Trophoblast cell (in vitro differentiated cells and primary cell): Measurements from ENCODE around the gene FAM13A.
"Not testable (repeated sequence)": the region's sequence is repeated elsewhere in the genome, so short reads cannot be mapped to it uniquely, and the experiment has no call there.

Experiments
- DNase-seq, 2 donors: peaks; one replicate each; pipeline ENCODE4 v3.0.0-alpha.2; 2016
- H2AFZ ChIP-seq: 2 replicates; pipeline ENCODE4 v1.6.1; 2013; ENCODE audit warnings: low read length, moderate library complexity, mild to moderate bottlenecking; ENCODE audit not compliant: insufficient read depth, poor library complexity
- H2AK5ac ChIP-seq: 2 replicates; pipeline ENCODE4 v1.6.1; 2013; ENCODE audit warnings: mild to moderate bottlenecking, low read length
- H2BK120ac ChIP-seq: 2 replicates; pipeline ENCODE4 v1.6.1; 2013; ENCODE audit warnings: low read length, mild to moderate bottlenecking, moderate library complexity; ENCODE audit not compliant: insufficient read depth, poor library complexity
- H2BK12ac ChIP-seq: 2 replicates; pipeline ENCODE4 v1.6.1; 2013; ENCODE audit warnings: mild to moderate bottlenecking, low read length, moderate library complexity
- H2BK5ac ChIP-seq: 2 replicates; pipeline ENCODE4 v1.6.1; 2013; ENCODE audit warnings: low read length, low read depth, moderate library complexity, mild to moderate bottlenecking; ENCODE audit not compliant: poor library complexity
- H3K14ac ChIP-seq: 2 replicates; pipeline ENCODE4 v1.6.1; 2013; ENCODE audit warnings: mild to moderate bottlenecking, low read length
- H3K18ac ChIP-seq: 2 replicates; pipeline ENCODE4 v1.6.1; 2013; ENCODE audit warnings: mild to moderate bottlenecking, low read length
- H3K23ac ChIP-seq: 2 replicates; pipeline ENCODE4 v1.6.1; 2013; ENCODE audit warnings: low read length
- H3K27ac ChIP-seq: 2 replicates; pipeline ENCODE4 v1.5.1; 2013; ENCODE audit warnings: low read depth, mild to moderate bottlenecking, inconsistent platforms, low read length, moderate library complexity
- H3K27me3 ChIP-seq: 2 replicates; pipeline ENCODE4 v1.6.1; 2013; ENCODE audit warnings: inconsistent platforms, mild to moderate bottlenecking, low read length, moderate library complexity; ENCODE audit not compliant: insufficient read depth
- H3K36me3 ChIP-seq, 2 experiments: 1 replicate in 1 of 2; 2 replicates in 1 of 2; pipeline ENCODE4 v1.6.1; 2013; ENCODE audit warnings: low read length in 2 of 2, mild to moderate bottlenecking in 2 of 2, moderate library complexity in 1 of 2; ENCODE audit not compliant: insufficient read depth in 2 of 2, control insufficient read depth in 1 of 2
- H3K4ac ChIP-seq: 2 replicates; pipeline ENCODE4 v1.6.1; 2013; ENCODE audit warnings: low read depth, mild to moderate bottlenecking, low read length, moderate library complexity
- H3K4me1 ChIP-seq, 2 experiments: 1 replicate in 1 of 2; 2 replicates in 1 of 2; pipeline ENCODE4 v1.6.1; 2013; ENCODE audit warnings: low read length in 2 of 2, mild to moderate bottlenecking in 2 of 2, moderate library complexity in 1 of 2; ENCODE audit not compliant: insufficient read depth in 2 of 2, control insufficient read depth in 1 of 2
- H3K4me2 ChIP-seq: 2 replicates; pipeline ENCODE4 v1.6.1; 2013; ENCODE audit warnings: inconsistent platforms, mild to moderate bottlenecking, low read length, moderate library complexity
- H3K4me3 ChIP-seq: 2 replicates; pipeline ENCODE4 v1.5.1; 2013; ENCODE audit warnings: mild to moderate bottlenecking, low read depth, low read length, inconsistent platforms
- H3K79me1 ChIP-seq: one replicate; pipeline ENCODE4 v1.6.1; 2013; ENCODE audit warnings: low read length
- H3K79me2 ChIP-seq: 2 replicates; pipeline ENCODE4 v1.6.1; 2013; ENCODE audit warnings: low read length, mild to moderate bottlenecking; ENCODE audit not compliant: control insufficient read depth, insufficient read depth, poor library complexity
- H3K9ac ChIP-seq: 2 replicates; pipeline ENCODE4 v1.6.1; 2013; ENCODE audit warnings: mild to moderate bottlenecking, low read length
- H3K9me3 ChIP-seq: 2 replicates; pipeline ENCODE4 v1.6.1; 2013; ENCODE audit warnings: low read depth, mild to moderate bottlenecking, control low read depth, inconsistent platforms, low read length; ENCODE audit not compliant: insufficient read depth
- H4K12ac ChIP-seq: 2 replicates; pipeline ENCODE4 v1.6.1; 2013; ENCODE audit warnings: low read depth, mild to moderate bottlenecking, low read length, moderate library complexity
- H4K8ac ChIP-seq: 2 replicates; pipeline ENCODE4 v1.6.1; 2013; ENCODE audit warnings: low read depth, mild to moderate bottlenecking, low read length, moderate library complexity
- H4K91ac ChIP-seq: one replicate; pipeline ENCODE4 v1.6.1; 2013; ENCODE audit warnings: low read depth, mild to moderate bottlenecking, low read length, moderate library complexity
- WGBS: extraction: QIAGEN DNeasy Blood & Tissue Kit; methylation state at CpG from one replicate; pipeline ENCODE4 v1.1.7; 2013; ENCODE audit warnings: missing lambda C conversion rate; ENCODE audit not compliant: insufficient read length, insufficient coverage; ENCODE audit errors: extremely low coverage; 5-methylcytosine and 5-hydroxymethylcytosine counted together

FAM13A gene

DNA sequence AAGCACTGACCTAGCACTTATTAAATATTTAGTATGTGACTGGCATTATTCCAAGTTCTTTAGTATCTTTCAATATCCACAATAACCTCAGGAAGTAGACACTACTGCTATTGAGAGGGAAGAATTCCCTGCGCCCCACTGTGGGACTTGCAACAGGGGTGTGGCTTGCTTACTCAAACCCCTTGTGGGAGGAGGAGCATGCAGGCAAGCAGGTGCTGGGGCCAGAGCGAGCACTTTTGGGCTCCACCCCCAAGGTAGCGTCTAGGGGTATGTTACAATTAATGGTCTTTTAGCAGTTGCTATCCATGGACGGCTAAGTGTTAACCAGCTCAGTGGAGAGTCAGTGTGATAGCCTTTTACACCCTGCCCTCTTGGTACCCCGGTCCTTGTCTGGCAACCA is 50.7 kb downstream of the FAM13A start:
- Histone ChIP-seq H2AFZ (no peak overlapping the region), H2BK120ac (no peak overlapping the region), H3K4me3 (no peak overlapping the region)

DNA sequence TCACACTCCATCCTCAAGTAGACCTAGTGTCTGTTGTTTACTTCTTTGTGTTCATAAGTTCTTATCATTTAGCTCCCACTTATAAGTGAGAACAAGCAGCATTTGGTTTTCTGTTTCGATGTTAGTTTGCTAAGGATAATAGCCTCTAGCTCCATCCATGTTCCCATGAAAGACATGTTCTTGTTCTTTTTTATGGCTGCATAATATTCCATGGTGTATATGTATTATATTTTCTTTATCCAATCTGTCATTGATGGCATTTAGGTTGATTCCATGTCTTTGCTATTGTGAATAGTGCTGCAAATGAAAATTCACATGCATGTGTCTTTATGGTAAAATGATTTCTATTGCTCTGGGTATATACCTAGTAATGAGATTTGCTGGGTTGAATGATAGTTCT is 51.9 kb downstream of the FAM13A start:
- not testable (repeated sequence) for H4K91ac ChIP-seq, H3K4me1 ChIP-seq, H3K14ac ChIP-seq, H3K4me2 ChIP-seq, H2BK12ac ChIP-seq, H3K4ac ChIP-seq, H3K9ac ChIP-seq, H3K79me1 ChIP-seq, H2BK5ac ChIP-seq, H3K36me3 ChIP-seq, H3K4me3 ChIP-seq, H3K27me3 ChIP-seq, H2AFZ ChIP-seq, H3K18ac ChIP-seq, H4K8ac ChIP-seq, H3K9me3 ChIP-seq, H3K23ac ChIP-seq, H2AK5ac ChIP-seq, H3K79me2 ChIP-seq, H2BK120ac ChIP-seq, H4K12ac ChIP-seq, H3K27ac ChIP-seq, DNase-seq
- no CpG with 5 or more reads among the region's 1 CpG for WGBS

More for the DNA sequence above, 50.7 kb downstream of the FAM13A start:
- no peak overlapping the region for H3K4me2 ChIP-seq
- no peaks in the 10 kb centered on the region for H3K27me3 ChIP-seq
- no peak overlapping the region for H2BK5ac ChIP-seq
- no peak for DNase-seq
- H3K4ac ChIP-seq, result no peak overlapping the region
- H3K36me3 ChIP-seq, result peaks cover 0 to 3% of the 10 kb centered on the region in 2 experiments
- H3K79me2 ChIP-seq, result no peaks in the 10 kb centered on the region
- no peak overlapping the region for H4K91ac ChIP-seq
- H3K14ac ChIP-seq, result no peak overlapping the region
- H4K12ac ChIP-seq, result no peak overlapping the region
- H3K9ac ChIP-seq, result no peak overlapping the region
- no peak overlapping the region for H2AK5ac ChIP-seq
- WGBS, result no CpG with 5 or more reads among the region's 5 CpGs
- no peak overlapping the region for H3K23ac ChIP-seq
- no peaks in the 10 kb centered on the region for H3K4me1 ChIP-seq
- H3K9me3 ChIP-seq, result no peaks in the 10 kb centered on the region
- no peak overlapping the region for H3K27ac ChIP-seq
- H3K79me1 ChIP-seq, result no peaks in the 10 kb centered on the region
- no peak overlapping the region for H4K8ac ChIP-seq
- H2BK12ac ChIP-seq, result no peak overlapping the region
- no peak overlapping the region for H3K18ac ChIP-seq

DNA sequence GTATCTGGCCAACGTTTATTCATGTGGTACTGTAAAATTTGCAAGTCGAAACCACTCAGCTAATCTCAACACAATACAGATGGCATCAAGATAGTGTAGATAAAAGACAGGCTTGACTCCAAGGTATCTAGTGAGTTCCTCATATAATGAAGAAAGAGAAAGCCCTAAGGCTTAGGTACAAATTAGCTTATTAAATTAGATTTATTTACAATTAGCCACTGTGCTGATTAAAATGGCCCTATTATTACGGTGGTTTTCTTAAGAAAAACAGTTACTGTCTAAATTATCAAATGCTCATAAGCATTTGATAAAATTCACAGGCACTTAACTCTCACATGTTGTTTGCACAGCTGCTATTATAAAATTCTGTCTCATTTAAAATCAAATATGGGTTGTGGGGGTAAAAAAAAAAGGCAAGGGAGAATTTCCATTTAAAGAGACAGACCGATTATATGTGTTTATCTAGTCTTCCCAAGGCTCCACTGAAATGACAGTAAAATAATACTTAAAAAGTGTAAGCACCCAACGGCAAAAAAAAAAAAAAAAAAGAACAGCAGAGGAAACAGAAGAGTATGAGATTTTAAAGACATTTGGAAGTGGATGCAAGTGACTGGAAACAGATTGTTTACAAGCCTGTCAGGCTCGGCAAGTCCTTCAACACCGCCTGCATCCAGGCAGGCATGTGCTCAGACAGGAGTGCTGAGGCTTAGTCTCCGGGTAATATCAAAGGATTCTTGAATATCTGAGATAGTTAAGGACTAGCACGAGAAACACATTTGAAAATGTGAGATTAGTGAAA is 55.1 kb downstream of the FAM13A start:
- Histone ChIP-seq H2AFZ (no peak overlapping the region), H3K4ac (no peak overlapping the region), H4K12ac (no peak overlapping the region), H3K14ac (no peak overlapping the region), H2BK120ac (no peak overlapping the region), H3K27me3 (no peaks in the 10 kb centered on the region), H3K36me3 (peaks cover 0 to 3% of the 10 kb centered on the region in 2 experiments), H2BK12ac (no peak overlapping the region), H3K9ac (no peak overlapping the region), H3K9me3 (no peaks in the 10 kb centered on the region), H3K18ac (no peak overlapping the region), H3K79me1 (no peaks in the 10 kb centered on the region), H3K27ac (no peak overlapping the region), H4K8ac (no peak overlapping the region), H3K4me3 (no peak overlapping the region), H3K4me2 (no peak overlapping the region), H3K23ac (no peak overlapping the region), H3K79me2 (no peaks in the 10 kb centered on the region), H4K91ac (no peak overlapping the region), H2AK5ac (no peak overlapping the region), H2BK5ac (no peak overlapping the region), H3K4me1 (no peaks in the 10 kb centered on the region)
- WGBS, result no CpG with 5 or more reads among the region's 9 CpGs
- DNase-seq, result peak; percentile 42 to 78

DNA sequence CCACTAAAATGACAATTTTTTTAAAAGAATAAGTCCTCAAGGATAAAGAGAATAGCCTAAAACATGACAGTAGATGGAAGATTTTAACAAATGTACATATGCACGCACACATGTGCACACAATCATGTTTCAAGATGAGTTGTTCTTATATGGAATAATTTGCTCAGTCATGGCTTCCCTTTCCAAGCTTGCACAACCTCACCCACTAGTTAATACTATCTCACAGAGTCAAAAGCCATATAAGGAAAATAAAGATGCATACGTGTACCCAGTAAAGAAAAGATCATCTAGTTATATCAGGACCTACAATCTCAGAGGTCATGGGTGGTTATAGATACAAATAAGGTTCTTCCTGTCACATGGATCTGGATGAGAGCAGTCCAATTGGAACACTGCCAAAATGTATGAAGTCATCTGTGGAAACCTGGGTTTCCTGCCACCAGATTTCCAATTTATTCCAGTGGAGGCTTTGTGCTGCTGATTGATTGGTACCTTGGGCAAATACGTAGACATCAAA is 56.1 kb downstream of the FAM13A start:
- Histone ChIP-seq H4K91ac (no peak overlapping the region), H2BK12ac (no peak overlapping the region), H3K4me2 (no peak overlapping the region), H3K4ac (no peak overlapping the region), H3K36me3 (no peaks in the 10 kb centered on the region), H3K9ac (no peak overlapping the region), H2BK120ac (no peak overlapping the region), H3K27ac (no peak overlapping the region), H2BK5ac (no peak overlapping the region), H3K27me3 (no peaks in the 10 kb centered on the region), H4K8ac (no peak overlapping the region), H3K4me3 (no peak overlapping the region), H3K14ac (no peak overlapping the region), H3K9me3 (no peaks in the 10 kb centered on the region), H3K79me1 (no peaks in the 10 kb centered on the region), H3K18ac (no peak overlapping the region), H4K12ac (no peak overlapping the region), H2AK5ac (no peak overlapping the region), H2AFZ (no peak overlapping the region), H3K79me2 (no peaks in the 10 kb centered on the region), H3K23ac (no peak overlapping the region), H3K4me1 (no peaks in the 10 kb centered on the region)
- WGBS, result no CpG with 5 or more reads among the region's 3 CpGs
- peak in 1 of 2 donors; percentile 4 for DNase-seq
